ENCODE measurements around the gene AFF1.

DNA sequence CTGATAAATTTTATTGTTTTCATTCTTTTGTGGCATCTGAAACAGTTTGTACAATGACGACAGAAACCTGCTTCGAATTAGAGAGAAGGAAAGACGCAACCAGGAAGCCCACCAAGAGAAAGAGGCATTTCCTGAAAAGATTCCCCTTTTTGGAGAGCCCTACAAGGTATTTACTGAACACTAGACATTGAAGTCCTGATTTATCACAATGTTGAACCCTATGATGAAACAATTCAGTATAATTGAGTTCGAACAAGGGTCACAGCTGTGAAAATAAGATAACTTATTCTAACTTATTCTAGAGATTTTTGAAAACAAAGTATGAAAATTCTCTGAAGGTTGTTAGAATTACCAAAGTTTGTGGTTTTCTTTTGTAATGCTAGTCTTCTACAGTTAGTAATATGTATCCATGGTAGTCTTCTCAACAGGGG is 111.3 kb downstream of the AFF1 start:
- TF ChIP-seq, protein P1, sequence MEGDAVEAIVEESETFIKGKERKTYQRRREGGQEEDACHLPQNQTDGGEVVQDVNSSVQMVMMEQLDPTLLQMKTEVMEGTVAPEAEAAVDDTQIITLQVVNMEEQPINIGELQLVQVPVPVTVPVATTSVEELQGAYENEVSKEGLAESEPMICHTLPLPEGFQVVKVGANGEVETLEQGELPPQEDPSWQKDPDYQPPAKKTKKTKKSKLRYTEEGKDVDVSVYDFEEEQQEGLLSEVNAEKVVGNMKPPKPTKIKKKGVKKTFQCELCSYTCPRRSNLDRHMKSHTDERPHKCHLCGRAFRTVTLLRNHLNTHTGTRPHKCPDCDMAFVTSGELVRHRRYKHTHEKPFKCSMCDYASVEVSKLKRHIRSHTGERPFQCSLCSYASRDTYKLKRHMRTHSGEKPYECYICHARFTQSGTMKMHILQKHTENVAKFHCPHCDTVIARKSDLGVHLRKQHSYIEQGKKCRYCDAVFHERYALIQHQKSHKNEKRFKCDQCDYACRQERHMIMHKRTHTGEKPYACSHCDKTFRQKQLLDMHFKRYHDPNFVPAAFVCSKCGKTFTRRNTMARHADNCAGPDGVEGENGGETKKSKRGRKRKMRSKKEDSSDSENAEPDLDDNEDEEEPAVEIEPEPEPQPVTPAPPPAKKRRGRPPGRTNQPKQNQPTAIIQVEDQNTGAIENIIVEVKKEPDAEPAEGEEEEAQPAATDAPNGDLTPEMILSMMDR (IDR thresholded peaks at IDR 0.05): no peak
- TF ChIP-seq EP300 (IDR thresholded peaks at IDR 0.05) (no peak), POLR2AphosphoS5 (IDR thresholded peaks at IDR 0.05) (no peak)
